ENCODE measurements around the gene E2F6. TPM values are rescaled to one million over a fixed set of nuclear protein-coding genes. Genes with fewer than 3 reads are reported as not detected.

Gene E2F6
- total and polyA plus RNA-seq, 4 donors = 3.5 to 7.7 (median 4.8) TPM

- no peaks in the 10 kb centered on the region for H3K36me3 ChIP-seq (ENCODE audit: control insufficient read depth in 4 of 4, insufficient read depth in 3 of 4, low read depth in 1 of 4, low read length in 3 of 4)
- no peak for TF ChIP-seq SP1 (IDR thresholded peaks at IDR 0.05)
- TF ChIP-seq GABPA (IDR thresholded peaks at IDR 0.05 in 1 of 2, conservative IDR thresholded peaks at IDR 0.05 in 1 of 2) = no peak
- TF ChIP-seq CTCF (IDR thresholded peaks at IDR 0.05; ENCODE audit: low read depth, low read length, missing input control) = no peak
- TF ChIP-seq FOXA2 (IDR thresholded peaks at IDR 0.05) = no peak
- no peak for TF ChIP-seq ATF3 (IDR thresholded peaks at IDR 0.05)
- TF ChIP-seq FOXA1 (IDR thresholded peaks at IDR 0.05) = no peak
- no peak for TF ChIP-seq JUND (IDR thresholded peaks at IDR 0.05)
- TF ChIP-seq RXRA (IDR thresholded peaks at IDR 0.05) = no peak
- TF ChIP-seq ZBTB33 (IDR thresholded peaks at IDR 0.05) = no peak
- no peak for TF ChIP-seq NR2F2 (IDR thresholded peaks at IDR 0.05)
- TF ChIP-seq HNF4G (IDR thresholded peaks at IDR 0.05) = no peak
- TF ChIP-seq REST (IDR thresholded peaks at IDR 0.05) = no peak
- H3K9ac ChIP-seq (ENCODE audit: low read depth in 1 of 2, low read length in 2 of 2) = no peak overlapping the region
- peaks cover 0 to 16% (median 6%) of the 10 kb centered on the region in 4 donors for H3K4me1 ChIP-seq (ENCODE audit: control insufficient read depth in 4 of 4, insufficient read depth in 4 of 4, low read length in 3 of 4)
- H3K4me3 ChIP-seq (ENCODE audit: low read depth in 1 of 3, low read length in 3 of 3) = no peak overlapping the region
- no peaks in the 10 kb centered on the region for H3K9me3 ChIP-seq (ENCODE audit: control insufficient read depth in 4 of 4, low read length in 3 of 4)
- no peaks in the 10 kb centered on the region for H3K27me3 ChIP-seq (ENCODE audit: control insufficient read depth in 4 of 4, insufficient read depth in 4 of 4, low read length in 3 of 4)
- no peak overlapping the region for H3K27ac ChIP-seq (ENCODE audit: low read depth in 1 of 2, low read length in 2 of 2)
- DNase-seq (ENCODE audit: low spot score) = no peak
- 83% methylated on average over 7 of the region's 7 CpGs for WGBS
Measured at GRCh38 chr2:11480859-11481258, 14.9 kb upstream of the E2F6 start.

- Histone ChIP-seq H3K9me3 (ENCODE audit: control insufficient read depth in 4 of 4, low read length in 3 of 4) (no peaks in the 10 kb centered on the region), H3K9ac (ENCODE audit: low read depth in 1 of 2, low read length in 2 of 2) (no peak overlapping the region), H3K4me1 (ENCODE audit: control insufficient read depth in 4 of 4, insufficient read depth in 4 of 4, low read length in 3 of 4) (peaks cover 0 to 16% (median 6%) of the 10 kb centered on the region in 4 donors), H3K4me3 (ENCODE audit: low read depth in 1 of 3, low read length in 3 of 3) (no peak overlapping the region), H3K36me3 (ENCODE audit: control insufficient read depth in 4 of 4, insufficient read depth in 3 of 4, low read depth in 1 of 4, low read length in 3 of 4) (no peaks in the 10 kb centered on the region), H3K27me3 (ENCODE audit: control insufficient read depth in 4 of 4, insufficient read depth in 4 of 4, low read length in 3 of 4) (no peaks in the 10 kb centered on the region), H3K27ac (ENCODE audit: low read depth in 1 of 2, low read length in 2 of 2) (no peak overlapping the region)
- no peak for DNase-seq (ENCODE audit: low spot score)
- TF ChIP-seq JUND (IDR thresholded peaks at IDR 0.05) (no peak), HNF4A (conservative IDR thresholded peaks at IDR 0.05) (no peak), ZBTB33 (IDR thresholded peaks at IDR 0.05) (no peak), TAF1 (conservative IDR thresholded peaks at IDR 0.05) (no peak), REST (IDR thresholded peaks at IDR 0.05) (no peak), GABPA (IDR thresholded peaks at IDR 0.05 in 1 of 2, conservative IDR thresholded peaks at IDR 0.05 in 1 of 2) (no peak), CTCF (IDR thresholded peaks at IDR 0.05; ENCODE audit: low read depth, low read length, missing input control) (no peak), SP1 (IDR thresholded peaks at IDR 0.05) (no peak), EGR1 (IDR thresholded peaks at IDR 0.05; ENCODE audit: low read depth in 2 of 2) (no peak), NR2F2 (IDR thresholded peaks at IDR 0.05) (no peak)
- 60% methylated on average over 4 of the region's 4 CpGs for WGBS
Measured at GRCh38 chr2:11480406-11480805, 14.4 kb upstream of the E2F6 start.
